ENCODE results near the gene NEXN. TPM values are rescaled to one million over a fixed set of nuclear protein-coding genes. Genes with fewer than 3 reads are reported as not detected.

The NEXN gene
- total RNA-seq, 4 donors from 2014 or later, result 15.0 to 27.6 (median 23.7) TPM

DNA sequence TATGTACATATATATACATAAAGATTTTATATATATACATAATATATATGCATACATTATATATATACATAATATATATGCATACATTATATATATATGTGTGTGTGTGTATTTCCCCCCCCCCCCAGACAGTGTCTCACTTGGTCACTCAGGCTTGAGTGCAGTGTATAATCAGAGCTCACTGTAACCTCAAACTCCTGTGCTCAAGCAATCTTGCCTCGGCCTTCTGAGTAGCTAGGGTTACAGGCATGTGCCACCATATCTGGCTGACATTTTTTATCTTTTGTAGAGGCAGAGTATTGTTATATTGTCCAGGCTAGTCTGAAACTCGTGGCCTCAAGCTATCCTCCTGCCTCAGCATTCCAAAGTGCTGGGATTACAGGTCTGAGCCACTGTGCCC lies 99.5 kb downstream of the NEXN start:
- TF ChIP-seq, protein P1, sequence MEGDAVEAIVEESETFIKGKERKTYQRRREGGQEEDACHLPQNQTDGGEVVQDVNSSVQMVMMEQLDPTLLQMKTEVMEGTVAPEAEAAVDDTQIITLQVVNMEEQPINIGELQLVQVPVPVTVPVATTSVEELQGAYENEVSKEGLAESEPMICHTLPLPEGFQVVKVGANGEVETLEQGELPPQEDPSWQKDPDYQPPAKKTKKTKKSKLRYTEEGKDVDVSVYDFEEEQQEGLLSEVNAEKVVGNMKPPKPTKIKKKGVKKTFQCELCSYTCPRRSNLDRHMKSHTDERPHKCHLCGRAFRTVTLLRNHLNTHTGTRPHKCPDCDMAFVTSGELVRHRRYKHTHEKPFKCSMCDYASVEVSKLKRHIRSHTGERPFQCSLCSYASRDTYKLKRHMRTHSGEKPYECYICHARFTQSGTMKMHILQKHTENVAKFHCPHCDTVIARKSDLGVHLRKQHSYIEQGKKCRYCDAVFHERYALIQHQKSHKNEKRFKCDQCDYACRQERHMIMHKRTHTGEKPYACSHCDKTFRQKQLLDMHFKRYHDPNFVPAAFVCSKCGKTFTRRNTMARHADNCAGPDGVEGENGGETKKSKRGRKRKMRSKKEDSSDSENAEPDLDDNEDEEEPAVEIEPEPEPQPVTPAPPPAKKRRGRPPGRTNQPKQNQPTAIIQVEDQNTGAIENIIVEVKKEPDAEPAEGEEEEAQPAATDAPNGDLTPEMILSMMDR (IDR thresholded peaks at IDR 0.05; ENCODE audit: low read depth), result no peak

- TF ChIP-seq, protein P1 (IDR thresholded peaks at IDR 0.05; ENCODE audit: low read depth), result no peak
Measured at GRCh38 chr1:77989744-77990143, 101.3 kb downstream of the NEXN start.

- TF ChIP-seq, protein P1 (IDR thresholded peaks at IDR 0.05; ENCODE audit: low read depth), result no peak
Measured at GRCh38 chr1:77990629-77991204, 102.3 kb downstream of the NEXN start.

DNA sequence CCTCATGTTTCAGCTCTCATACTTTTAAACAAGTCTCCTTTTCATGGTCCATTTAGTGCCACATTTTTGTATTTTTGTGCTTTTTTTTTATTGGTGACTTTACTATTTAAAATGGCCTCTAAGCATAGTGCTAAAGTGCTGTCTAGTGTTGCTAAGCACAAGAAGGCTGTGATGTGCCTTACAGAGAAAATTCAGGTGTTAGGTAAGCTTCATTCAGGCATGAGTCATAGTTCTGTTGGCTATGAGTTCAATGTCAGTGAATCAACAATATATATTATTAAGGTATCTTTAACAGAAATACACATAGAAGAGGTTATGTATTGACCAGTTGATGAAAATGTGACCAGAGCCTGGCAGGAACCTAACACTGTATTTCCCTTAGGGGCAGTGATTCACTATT lies 103.2 kb downstream of the NEXN start:
- TF ChIP-seq, protein P1 (IDR thresholded peaks at IDR 0.05; ENCODE audit: low read depth), result no peak

Other genes with a start within 250 kb of the NEXN start
- 10 to 100 TPM; 45.7 to 57.7 (median 53.0) TPM for gene ZZZ3, start 206.0 kb upstream of the NEXN start, total RNA-seq
- gene USP33, start 128.8 kb upstream of the NEXN start, total RNA-seq, result 100 to 1,000 TPM; 126 to 175 (median 142) TPM
- gene MIGA1, start 109.0 kb upstream of the NEXN start, total RNA-seq, result 10 to 100 TPM; 18.6 to 28.6 (median 23.1) TPM
- 100 to 1,000 TPM in 1 of 4 donors, 10 to 100 TPM in 3; 82.4 to 118 (median 92.8) TPM for gene FUBP1, start 90.4 kb downstream of the NEXN start, total RNA-seq
- gene DNAJB4, start 116.3 kb downstream of the NEXN start, total RNA-seq, result 10 to 100 TPM; 25.7 to 54.0 (median 33.3) TPM
- 1 to 10 TPM; 1.7 to 9.4 (median 3.8) TPM for gene GIPC2, start 157.3 kb downstream of the NEXN start, total RNA-seq

All from subcutaneous adipose tissue (tissue), 4 donors.